Pancreas (tissue), 10 donors: ENCODE measurements around the gene EXOSC7. TPM values are rescaled to one million over a fixed set of nuclear protein-coding genes. Genes with fewer than 3 reads are reported as not detected.

ENCODE experiments used
- ATAC-seq, 4 donors: fragments of 200-7000 bp; cut with Tn5 transposase; one replicate each; pipeline versions ENCODE4 v1.8.0 to v1.9.1; 2020; ENCODE audit warnings: mild to moderate bottlenecking in 4 of 4, moderate library complexity in 4 of 4
- DNase-seq, 6 donors: peaks; one replicate each; pipeline ENCODE4 v3.0.0-alpha.2; 2020
- FAIRE-seq: peaks from 2 replicates; lab custom pipeline; 2012; peaks lifted over from hg19 to GRCh38; lab: Jason Lieb, UNC
- H3K27ac ChIP-seq, 4 donors: fragments of 200-600 bp; sonication (generic); 1 replicate in 3 of 4; 2 replicates in 1 of 4; pipeline versions ENCODE4 v1.5.0 to v1.8.0; 2020
- H3K27me3 ChIP-seq, 4 donors: fragments of 200-600 bp; one replicate each; pipeline ENCODE4 v1.8.0; 2021
- H3K36me3 ChIP-seq, 3 donors: fragments of 200-600 bp; sonication (generic) in 1 of 3; one replicate each; pipeline versions ENCODE4 v1.5.0 to v1.8.0; 2020 to 2021
- H3K4me1 ChIP-seq, 3 donors: fragments of 200-600 bp; one replicate each; pipeline ENCODE4 v1.8.0; 2021
- H3K4me3 ChIP-seq, 4 donors: fragments of 200-600 bp; sonication (generic) in 2 of 4; one replicate each; pipeline versions ENCODE4 v1.5.0 to v1.8.0; 2020 to 2021
- H3K9me3 ChIP-seq, 4 donors: fragments of 200-600 bp; one replicate each; pipeline ENCODE4 v1.8.0; 2021
- CTCF ChIP-seq, 4 donors: fragments of 200-600 bp; sonication (generic) in 3 of 4; IDR thresholded peaks; one replicate each; pipeline versions ENCODE4 v1.5.0 to v1.8.0; 2021; ENCODE audit warnings: antibody characterized with exemption in 4 of 4
- WGBS, 2 donors: extraction: QIAGEN DNeasy Blood & Tissue Kit; methylation state at CpG; one replicate each; pipeline ENCODE4 v1.1.7; 2013; 5-methylcytosine and 5-hydroxymethylcytosine counted together
- intact Hi-C, 3 donors: fragments of 100-400 bp; cut with DNase I; formaldehyde crosslinking; loops; one replicate each; pipeline versions ENCODE4 v1.11.1 to v1.14.2; 2022
- polyA plus RNA-seq, 2 donors: library from polyadenylated mRNA; stranded (reverse); fragments of 200-250 nt; gene quantifications; one replicate each; pipeline ENCODE4 v1.2.3, GENCODE V29; 2013
- total RNA-seq, 6 donors: library from RNA; stranded (reverse); fragmentation: NEBNext Ultra II Directional in 4 of 6; extraction: Animal tissue kit (Norgen Biotek cat#: 25700) in 4 of 6; gene quantifications; one replicate each; pipeline versions ENCODE4 v1.2.1 to v1.2.4, GENCODE V29; 2021 to 2023
- donor health status: healthy with polysubstance abuse.
- donor health status: DM: no; HTN: no; CAD: no; lungs with moderate emphysema.
- donor health status: DM: no; HTN: no; CAD: no.
- donor health status: control.
- donor health status: control.
- donor health status: Bipolar disorder and iron deficiency.
- donor health status: DM: yes; HTN: yes; CAD: no.
- donor health status: DM: no; HTN: no; CAD: no.
- donor health status: DM: no; HTN: no; CAD: no.
- donor health status: DM: yes; HTN: yes; CAD: no.

EXOSC7 gene
- total and polyA plus RNA-seq, 8 donors: 9.2 to 21.8 (median 13.5) TPM

DNA sequence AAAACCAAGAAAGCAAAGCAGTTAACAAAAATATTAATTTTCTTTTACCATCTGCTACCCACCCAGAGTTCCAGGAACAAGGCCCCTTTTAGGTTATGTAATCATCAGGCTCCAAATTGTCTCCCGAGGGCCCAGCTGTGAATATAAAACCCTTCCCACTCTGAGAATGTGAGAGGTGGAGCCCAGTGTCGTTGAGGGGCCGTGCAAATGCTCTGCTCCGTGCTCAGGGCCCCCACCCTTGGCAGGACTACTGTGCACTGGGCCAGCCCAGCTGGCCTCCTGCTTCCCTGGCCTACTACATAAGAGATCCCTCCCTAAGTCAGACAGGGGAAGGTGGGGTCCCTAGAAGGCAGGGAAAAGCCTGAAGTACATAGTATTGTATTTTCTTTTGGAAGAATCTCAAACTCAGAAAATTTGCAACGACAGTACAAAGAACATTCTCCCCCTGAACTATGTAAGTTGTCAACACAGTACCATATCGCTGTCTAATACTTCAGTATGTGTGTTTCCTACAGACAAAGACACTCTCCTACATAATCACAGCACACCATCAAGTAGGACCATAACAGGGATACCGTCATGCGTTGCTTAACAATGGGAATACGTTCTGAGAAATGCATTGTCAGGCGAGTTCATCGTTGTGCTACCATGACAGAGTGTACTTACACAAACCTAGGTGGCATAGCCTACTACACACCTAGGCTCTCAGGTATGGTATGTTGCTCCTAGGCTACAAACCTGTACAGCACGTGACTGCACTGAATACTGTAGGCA lies 45.7 kb downstream of the EXOSC7 start:
- H3K9me3 ChIP-seq: no peaks in the 10 kb centered on the region
- no peak overlapping the region for H3K27ac ChIP-seq
- H3K4me1 ChIP-seq: peaks cover 0 to 2% (median 0%) of the 10 kb centered on the region in 3 donors
- DNase-seq (no peak), ATAC-seq (peak in 1 of 4 donors; percentile 20), FAIRE-seq (no peak)
- intact Hi-C loops: no loop called here
- no peaks in the 10 kb centered on the region for H3K36me3 ChIP-seq
- H3K27me3 ChIP-seq: no peaks in the 10 kb centered on the region
- no peak for TF ChIP-seq CTCF (IDR thresholded peaks at IDR 0.05)
- H3K4me3 ChIP-seq: no peak overlapping the region
- 55 to 65% methylated on average over 12 of the region's 12 CpGs for WGBS, 2 donors

GRCh38 chr3:45023675-45024074 lies 47.6 kb downstream of the EXOSC7 start:
- FAIRE-seq: no peak
- no peak overlapping the region for H3K27ac ChIP-seq
- DNase-seq: no peak
- intact Hi-C loops: no loop called here
- no peaks in the 10 kb centered on the region for H3K36me3 ChIP-seq
- WGBS, 2 donors: 37 to 59% methylated on average over 3 of the region's 3 CpGs
- no peak for ATAC-seq
- no peaks in the 10 kb centered on the region for H3K9me3 ChIP-seq
- H3K4me3 ChIP-seq: no peak overlapping the region
- H3K27me3 ChIP-seq: peaks cover 0 to 5% (median 0%) of the 10 kb centered on the region in 4 donors
- no peak for TF ChIP-seq CTCF (IDR thresholded peaks at IDR 0.05)
- peaks cover 0 to 2% (median 0%) of the 10 kb centered on the region in 3 donors for H3K4me1 ChIP-seq

GRCh38 chr3:45024542-45025255 lies 48.7 kb downstream of the EXOSC7 start:
- H3K36me3 ChIP-seq: no peaks in the 10 kb centered on the region
- H3K27ac ChIP-seq: no peak overlapping the region
- DNase-seq (no peak), FAIRE-seq (no peak), ATAC-seq (peak in 3 of 4 donors; percentile 26 to 54 (median 28))
- no peaks in the 10 kb centered on the region for H3K9me3 ChIP-seq
- peaks cover 0 to 5% (median 0%) of the 10 kb centered on the region in 4 donors for H3K27me3 ChIP-seq
- 36 to 43% methylated on average over 6 of the region's 6 CpGs for WGBS, 2 donors
- intact Hi-C loops: no loop called here
- TF ChIP-seq CTCF (IDR thresholded peaks at IDR 0.05): no peak
- H3K4me3 ChIP-seq: no peak overlapping the region
- peaks cover 0 to 2% (median 0%) of the 10 kb centered on the region in 3 donors for H3K4me1 ChIP-seq

GRCh38 chr3:45026038-45026437 lies 50.0 kb downstream of the EXOSC7 start, which contains the start of gene CLEC3B:
Gene CLEC3B (plus strand): TSS chr3:45026303. CDS start chr3:45026363, 60 bp downstream.
- Histone ChIP-seq H3K9me3 (no peaks in the 10 kb centered on the region), H3K27ac (no peak within 1 kb of the TSS), H3K27me3 (peaks cover 0 to 5% (median 0%) of the 10 kb centered on the region in 4 donors), H3K4me3 (no peak within 1 kb of the TSS), H3K36me3 (no peaks in the 10 kb centered on the region), H3K4me1 (peaks cover 0 to 2% (median 0%) of the 10 kb centered on the region in 3 donors)
- intact Hi-C loops: no loop called here
- no peak for TF ChIP-seq CTCF (IDR thresholded peaks at IDR 0.05)
- no peak for DNase-seq
- WGBS, 2 donors: 39 to 53% methylated on average over 13 of the region's 13 CpGs
- FAIRE-seq: no peak
- peak in 3 of 4 donors; percentile 15 to 44 (median 32) for ATAC-seq
